GM12878 (cell line): ENCODE measurements around the gene DNAJC7. TPM values are rescaled to one million over a fixed set of nuclear protein-coding genes. Genes with fewer than 3 reads are reported as not detected.

Experiments
- BCL3 ChIP-seq: IDR thresholded peaks from 2 replicates; pipeline ENCODE4 v1.6.1; 2011; ENCODE audit warnings: borderline replicate concordance, low read depth, mild to moderate bottlenecking, moderate library complexity, low read length; ENCODE audit not compliant: insufficient read depth, poor library complexity, severe bottlenecking
- CHD2 ChIP-seq: IDR thresholded peaks from 2 replicates; pipeline ENCODE4 v1.6.1; 2011; ENCODE audit warnings: low read depth, low read length, improper control_type of control experiment, borderline replicate concordance
- FOXM1 ChIP-seq: IDR thresholded peaks from 2 replicates; pipeline ENCODE4 v1.6.1; 2012; ENCODE audit warnings: low read depth, mild to moderate bottlenecking, inconsistent platforms, low read length, moderate library complexity
- HSF1 ChIP-seq: fragments of 150-350 bp; IDR thresholded peaks from 2 replicates; pipeline ENCODE4 v1.6.1; 2014; ENCODE audit warnings: mild to moderate bottlenecking, low read depth, low read length
- IRF3 ChIP-seq: fragments of 450-650 bp; IDR thresholded peaks from 2 replicates; pipeline ENCODE4 v1.6.1; 2014; ENCODE audit warnings: mild to moderate bottlenecking
- KLF5 ChIP-seq: fragments of 450-650 bp; IDR thresholded peaks from 2 replicates; pipeline ENCODE4 v1.6.1; 2014; ENCODE audit warnings: mild to moderate bottlenecking; ENCODE audit not compliant: partially characterized antibody
- NBN ChIP-seq: fragments of 450-650 bp; IDR thresholded peaks from 2 replicates; pipeline ENCODE4 v1.6.1; 2016
- POLR2A ChIP-seq: IDR thresholded peaks from 2 replicates; pipeline ENCODE4 v1.6.1; 2011; ENCODE audit warnings: low read depth, mild to moderate bottlenecking, low read length
- PRDM15 ChIP-seq: fragments of 450-650 bp; formaldehyde crosslinking; IDR thresholded peaks from 2 replicates; pipeline ENCODE4 v1.4.0; 2020; ENCODE audit warnings: mild to moderate bottlenecking, moderate library complexity
- RCOR1 ChIP-seq: conservative IDR thresholded peaks from 2 replicates; pipeline ENCODE4 v1.6.1; 2012; ENCODE audit warnings: low read depth, low read length, improper control_type of control experiment
- SPI1 ChIP-seq: IDR thresholded peaks from 2 replicates; pipeline ENCODE4 v1.6.1; 2011; ENCODE audit warnings: low read depth, mild to moderate bottlenecking, low read length, moderate library complexity, borderline replicate concordance; ENCODE audit not compliant: insufficient read depth
- SREBF1 ChIP-seq: IDR thresholded peaks from 2 replicates; pipeline ENCODE4 v1.6.1; 2012; ENCODE audit warnings: mild to moderate bottlenecking, low read length
- SREBF2 ChIP-seq: IDR thresholded peaks from 2 replicates; pipeline ENCODE4 v1.6.1; 2012; ENCODE audit warnings: mild to moderate bottlenecking, low read length
- WRNIP1 ChIP-seq: IDR thresholded peaks from 2 replicates; pipeline ENCODE4 v1.6.1; 2011; ENCODE audit warnings: low read depth, low read length, improper control_type of control experiment, borderline replicate concordance
- ZNF687 ChIP-seq: fragments of 450-650 bp; IDR thresholded peaks from 2 replicates; pipeline ENCODE4 v1.6.1; 2017; ENCODE audit warnings: mild to moderate bottlenecking, moderate library complexity
- polyA plus RNA-seq, 11 experiments: library from polyadenylated mRNA; depleted of rRNA in 4 of 11; unstranded in 6 of 11; stranded (reverse) in 5 of 11; fragments of >200 nt; fragmentation: Nextera tagmentation in 4 of 11; fragmentation: Illumina TruSeq in 1 of 11; extraction: Ambion mirVana in 4 of 11; extraction: Trizol in 1 of 11; gene quantifications; 1 replicate in 1 of 11; 2 replicates in 10 of 11; pipeline versions ENCODE4 v1.2.1 to v1.2.3, GENCODE V29; 2011 to 2016; ENCODE audit warnings: inconsistent platforms in 2 of 11, missing spikeins in 2 of 11, low read depth in 1 of 11
- total RNA-seq, 4 experiments: library from RNA; depleted of rRNA in 3 of 4; stranded (reverse); fragments of >200 nt in 3 of 4; fragmentation: Illumina TruSeq in 1 of 4; extraction: Trizol in 1 of 4; gene quantifications; 2 replicates each; pipeline versions ENCODE4 v1.2.1 to v1.2.3, GENCODE V29; 2013 to 2021

Gene DNAJC7
- total and polyA plus RNA-seq, 10 of the 15 experiments (the other 5 are each of a cell fraction or from before 2014, with no cell fraction given): 60.1 to 173 (median 94.9) TPM

- TF ChIP-seq ZNF687 (peak; percentile 65), PRDM15 (CRISPR knock-in tag) (no peak), RCOR1 (peak; percentile 96; the same call in 1 of the 2 replicates), IRF3 (no peak), WRNIP1 (no peak), CHD2 (peak; percentile 99), KLF5 (no peak), BCL3 (no peak), FOXM1 (0 out of 2 replicates have a peak, but pooled peaks have one; percentile 3), SREBF1 (no peak), SREBF2 (no peak), NBN (no peak), POLR2A (peak; percentile 92), HSF1 (no peak), SPI1 (no peak)
Measured at GRCh38 chr17:41966463-41967140, 50.6 kb downstream of the DNAJC7 start, which contains the start of gene CNP (continued).
